SK-N-SH (cell line): ENCODE results near the gene NSD2. TPM values are rescaled to one million over a fixed set of nuclear protein-coding genes. Genes with fewer than 3 reads are reported as not detected.

Experiments
- CTCF ChIA-PET: fragments of 300-600, 350-600 bp; formaldehyde crosslinking; extraction: SDS; loops from one replicate; lab custom pipeline; 2021; lab: Yijun Ruan, JAX
- POLR2A ChIA-PET: fragments of 350-600 bp; sonication (Branson Sonifier 250); formaldehyde crosslinking; extraction: SDS; loops from one replicate; lab custom pipeline; 2020; ENCODE audit warnings: antibody characterized with exemption, inconsistent platforms; lab: Yijun Ruan, JAX
- DNase-seq: peaks from one replicate; pipeline ENCODE4 v3.0.0; 2012
- H2AFZ ChIP-seq: fragments of 200-600 bp; sonication (generic); 2 replicates; pipeline ENCODE4 v1.8.1; 2016; ENCODE audit warnings: antibody characterized with exemption, mild to moderate bottlenecking, low read depth
- H3F3A ChIP-seq: fragments of 200-600 bp; sonication (generic); replicated peaks from 2 replicates; pipeline ENCODE3; 2016; ENCODE audit warnings: antibody characterized with exemption, mild to moderate bottlenecking; ENCODE audit not compliant: insufficient read depth
- H3K27ac ChIP-seq, 2 experiments: fragments of 200-500 bp in 1 of 2; fragments of 200-600 bp in 1 of 2; sonication (Bioruptor generic) in 1 of 2; sonication (generic), shearing (Covaris generic) in 1 of 2; 2 replicates each; pipeline versions ENCODE4 v1.5.1 to v1.6.1; 2014 to 2016; ENCODE audit warnings: low read depth in 2 of 2, inconsistent platforms in 1 of 2, low read length in 1 of 2, mild to moderate bottlenecking in 1 of 2, mixed read lengths in 1 of 2
- H3K27me3 ChIP-seq: fragments of 200-600 bp; sonication (generic), shearing (Covaris generic); 2 replicates; pipeline ENCODE4 v1.6.1; 2016; ENCODE audit warnings: mixed run types; ENCODE audit not compliant: insufficient read depth
- H3K36me3 ChIP-seq, 2 experiments: fragments of 200-500 bp in 1 of 2; fragments of 200-600 bp in 1 of 2; sonication (Bioruptor generic) in 1 of 2; sonication (generic) in 1 of 2; replicated peaks in 1 of 2; 2 replicates each; pipeline versions ENCODE3 to v1.5.1; 2014 to 2016; ENCODE audit warnings: low read length in 1 of 2, mild to moderate bottlenecking in 1 of 2; ENCODE audit not compliant: insufficient read depth in 2 of 2, control insufficient read depth in 1 of 2
- H3K4me1 ChIP-seq, 2 experiments: fragments of 200-500 bp in 1 of 2; fragments of 200-600 bp in 1 of 2; sonication (Bioruptor generic) in 1 of 2; sonication (generic), shearing (Covaris generic) in 1 of 2; 2 replicates each; pipeline versions ENCODE4 v1.5.1 to v1.6.1; 2014 to 2016; ENCODE audit warnings: low read depth in 1 of 2, low read length in 1 of 2, mixed run types in 1 of 2; ENCODE audit not compliant: insufficient read depth in 2 of 2, control insufficient read depth in 1 of 2
- H3K4me2 ChIP-seq: fragments of 200-600 bp; sonication (generic), shearing (Covaris generic); 2 replicates; pipeline ENCODE4 v1.6.1; 2017; ENCODE audit warnings: mixed run types
- H3K4me3 ChIP-seq, 2 experiments: fragments of 200-500 bp in 1 of 2; fragments of 200-600 bp in 1 of 2; sonication (Bioruptor generic) in 1 of 2; sonication (generic), shearing (Covaris generic) in 1 of 2; 2 replicates each; pipeline versions ENCODE4 v1.5.1 to v1.8.1; 2014 to 2016; ENCODE audit warnings: low read depth in 2 of 2, inconsistent platforms in 1 of 2, low read length in 1 of 2, mild to moderate bottlenecking in 1 of 2, mixed read lengths in 1 of 2, moderate library complexity in 1 of 2
- H3K79me2 ChIP-seq: fragments of 200-600 bp; sonication (generic); 2 replicates; pipeline ENCODE4 v1.8.1; 2017; ENCODE audit warnings: mild to moderate bottlenecking; ENCODE audit not compliant: insufficient read depth
- H3K9ac ChIP-seq: fragments of 200-600 bp; sonication (generic); 2 replicates; pipeline ENCODE4 v1.6.1; 2017; ENCODE audit warnings: mixed run types
- H3K9me2 ChIP-seq: fragments of 200-600 bp; sonication (generic); 2 replicates; pipeline ENCODE4 v1.6.1; 2017; ENCODE audit warnings: mixed run types
- H3K9me3 ChIP-seq: fragments of 200-600 bp; sonication (generic); 2 replicates; pipeline ENCODE4 v1.6.1; 2017; ENCODE audit warnings: mixed run types, mild to moderate bottlenecking, moderate library complexity
- H4K20me1 ChIP-seq: fragments of 200-600 bp; sonication (generic); 2 replicates; pipeline ENCODE4 v1.6.1; 2017; ENCODE audit warnings: mild to moderate bottlenecking, mixed run types; ENCODE audit not compliant: insufficient read depth
- CHD2 ChIP-seq: fragments of 150-350 bp; IDR thresholded peaks from 2 replicates; pipeline ENCODE4 v1.6.1; 2018; ENCODE audit warnings: low read length; ENCODE audit not compliant: partially characterized antibody
- ELF1 ChIP-seq: IDR thresholded peaks from 2 replicates; pipeline ENCODE4 v1.4.0; 2012
- EZH2phosphoT487 ChIP-seq: fragments of 200-600 bp; sonication (generic); IDR thresholded peaks from 2 replicates; pipeline ENCODE4 v1.6.1; 2017; ENCODE audit warnings: low read depth, mixed run types, mild to moderate bottlenecking, antibody characterized with exemption, moderate library complexity, borderline replicate concordance
- FOSL2 ChIP-seq: IDR thresholded peaks from 2 replicates; pipeline ENCODE4 v1.4.0; 2012; ENCODE audit warnings: low read depth, mild to moderate bottlenecking, moderate library complexity, borderline replicate concordance
- FOXJ3 ChIP-seq: sonication (generic); formaldehyde crosslinking; IDR thresholded peaks from 2 replicates; pipeline ENCODE4 v1.5.1; 2020; ENCODE audit warnings: mild to moderate bottlenecking, missing genetic modification reagents
- GATA2 ChIP-seq: sonication (generic); formaldehyde crosslinking; IDR thresholded peaks from 2 replicates; pipeline ENCODE4 v1.5.0; 2020; ENCODE audit warnings: mild to moderate bottlenecking, missing genetic modification reagents
- POLR2AphosphoS5 ChIP-seq: IDR thresholded peaks from 2 replicates; pipeline ENCODE4 v1.6.1; 2012; ENCODE audit warnings: low read depth, low read length
- RCOR1 ChIP-seq: fragments of 150-350 bp; IDR thresholded peaks from 2 replicates; pipeline ENCODE4 v1.6.1; 2017; ENCODE audit warnings: antibody characterized with exemption, low read length
- SMC3 ChIP-seq: IDR thresholded peaks from 2 replicates; pipeline ENCODE4 v1.6.1; 2012; ENCODE audit warnings: low read depth, low read length, improper control_type of control experiment
- TAF1 ChIP-seq: IDR thresholded peaks from 2 replicates; pipeline ENCODE4 v1.6.1; 2012; ENCODE audit warnings: low read depth, mild to moderate bottlenecking, low read length, moderate library complexity, borderline replicate concordance
- TCF12 ChIP-seq: IDR thresholded peaks from 2 replicates; pipeline ENCODE4 v1.4.0; 2012
- YY1 ChIP-seq: IDR thresholded peaks from 2 replicates; pipeline ENCODE4 v1.4.0; 2012; ENCODE audit warnings: low read depth, mild to moderate bottlenecking
- WGBS: methylation state at CpG from one replicate; pipeline ENCODE4 v1.1.6; 2017; ENCODE audit warnings: low lambda C conversion rate; 5-methylcytosine and 5-hydroxymethylcytosine counted together
- polyA plus RNA-seq, 3 experiments: library from polyadenylated mRNA; depleted of rRNA; stranded (reverse); fragments of >200 nt; gene quantifications; 2 replicates each; pipeline ENCODE4 v1.2.3, GENCODE V29; 2012
- TF ChIP-seq, protein P1 (sequence below): IDR thresholded peaks from 2 replicates; pipeline ENCODE4 v1.4.0; 2012; ENCODE audit warnings: low read depth, borderline replicate concordance
- TF ChIP-seq, protein P2 (sequence below): IDR thresholded peaks from 2 replicates; pipeline ENCODE4 v1.4.0; 2012; ENCODE audit warnings: low read depth
- TF ChIP-seq, protein P3 (sequence below): IDR thresholded peaks from 2 replicates; pipeline ENCODE4; 2012
- TF ChIP-seq, protein P4 (sequence below): fragments of 150-350 bp; IDR thresholded peaks from 2 replicates; pipeline ENCODE4 v1.6.1; 2017; ENCODE audit warnings: antibody characterized with exemption, low read length, low read depth, borderline replicate concordance
- TF ChIP-seq, protein P5 (sequence below): IDR thresholded peaks from 2 replicates; pipeline ENCODE4 v1.6.1; 2012; ENCODE audit warnings: mild to moderate bottlenecking, low read depth, low read length, moderate library complexity

NSD2 gene
- polyA plus RNA-seq, 1 of the 3 experiments (the other 2 are of a cell fraction), result 34.2 TPM

DNA sequence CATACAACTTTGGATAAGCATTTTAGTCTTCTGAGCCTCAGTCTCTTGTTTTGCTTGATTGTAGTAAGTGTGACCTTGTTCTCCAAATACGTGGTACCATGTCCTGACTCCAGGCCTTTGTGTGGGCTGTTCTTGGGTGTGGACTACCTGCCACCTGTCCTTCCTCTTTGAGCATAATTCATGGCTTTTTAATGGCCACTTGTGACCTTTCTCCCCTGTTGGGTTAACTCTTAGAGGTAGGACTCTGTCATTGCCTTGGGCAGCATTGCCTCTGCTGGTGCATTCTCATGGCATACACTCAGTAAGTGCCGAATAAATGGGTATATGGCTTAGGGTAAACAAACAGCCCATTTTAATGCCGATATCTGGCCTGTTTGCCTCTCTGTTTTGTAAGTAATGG lies 3.0 kb downstream of the NSD2 start:
- H3K9me3 ChIP-seq, result no peaks in the 10 kb centered on the region
- CTCF ChIA-PET, result interaction anchor here (1.6 to 6.1 kb wide), 3 partner anchors 12 to 126 kb away, joined by 5 to 45 read pairs (median 5); no protein-coding TSS in a partner anchor
- 90% methylated on average over 3 of the region's 3 CpGs for WGBS
- H3K9me2 ChIP-seq, result no peaks in the 10 kb centered on the region
- no peaks in the 10 kb centered on the region for H3K27me3 ChIP-seq
- no peak overlapping the region for H3K9ac ChIP-seq
- no peak for DNase-seq
- TF ChIP-seq TAF1 (no peak), ELF1 (no peak), CHD2 (no peak), POLR2AphosphoS5 (no peak)
- TF ChIP-seq, protein P1, sequence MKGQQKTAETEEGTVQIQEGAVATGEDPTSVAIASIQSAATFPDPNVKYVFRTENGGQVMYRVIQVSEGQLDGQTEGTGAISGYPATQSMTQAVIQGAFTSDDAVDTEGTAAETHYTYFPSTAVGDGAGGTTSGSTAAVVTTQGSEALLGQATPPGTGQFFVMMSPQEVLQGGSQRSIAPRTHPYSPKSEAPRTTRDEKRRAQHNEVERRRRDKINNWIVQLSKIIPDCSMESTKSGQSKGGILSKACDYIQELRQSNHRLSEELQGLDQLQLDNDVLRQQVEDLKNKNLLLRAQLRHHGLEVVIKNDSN, result no peak
- TF ChIP-seq, protein P2, sequence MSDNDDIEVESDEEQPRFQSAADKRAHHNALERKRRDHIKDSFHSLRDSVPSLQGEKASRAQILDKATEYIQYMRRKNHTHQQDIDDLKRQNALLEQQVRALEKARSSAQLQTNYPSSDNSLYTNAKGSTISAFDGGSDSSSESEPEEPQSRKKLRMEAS, result no peak
- TF ChIP-seq, protein P3, sequence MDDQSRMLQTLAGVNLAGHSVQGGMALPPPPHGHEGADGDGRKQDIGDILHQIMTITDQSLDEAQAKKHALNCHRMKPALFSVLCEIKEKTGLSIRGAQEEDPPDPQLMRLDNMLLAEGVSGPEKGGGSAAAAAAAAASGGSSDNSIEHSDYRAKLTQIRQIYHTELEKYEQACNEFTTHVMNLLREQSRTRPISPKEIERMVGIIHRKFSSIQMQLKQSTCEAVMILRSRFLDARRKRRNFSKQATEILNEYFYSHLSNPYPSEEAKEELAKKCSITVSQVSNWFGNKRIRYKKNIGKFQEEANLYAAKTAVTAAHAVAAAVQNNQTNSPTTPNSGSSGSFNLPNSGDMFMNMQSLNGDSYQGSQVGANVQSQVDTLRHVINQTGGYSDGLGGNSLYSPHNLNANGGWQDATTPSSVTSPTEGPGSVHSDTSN, result no peak
- TF ChIP-seq, protein P4, sequence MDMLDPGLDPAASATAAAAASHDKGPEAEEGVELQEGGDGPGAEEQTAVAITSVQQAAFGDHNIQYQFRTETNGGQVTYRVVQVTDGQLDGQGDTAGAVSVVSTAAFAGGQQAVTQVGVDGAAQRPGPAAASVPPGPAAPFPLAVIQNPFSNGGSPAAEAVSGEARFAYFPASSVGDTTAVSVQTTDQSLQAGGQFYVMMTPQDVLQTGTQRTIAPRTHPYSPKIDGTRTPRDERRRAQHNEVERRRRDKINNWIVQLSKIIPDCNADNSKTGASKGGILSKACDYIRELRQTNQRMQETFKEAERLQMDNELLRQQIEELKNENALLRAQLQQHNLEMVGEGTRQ, result no peak
- TF ChIP-seq, protein P5, sequence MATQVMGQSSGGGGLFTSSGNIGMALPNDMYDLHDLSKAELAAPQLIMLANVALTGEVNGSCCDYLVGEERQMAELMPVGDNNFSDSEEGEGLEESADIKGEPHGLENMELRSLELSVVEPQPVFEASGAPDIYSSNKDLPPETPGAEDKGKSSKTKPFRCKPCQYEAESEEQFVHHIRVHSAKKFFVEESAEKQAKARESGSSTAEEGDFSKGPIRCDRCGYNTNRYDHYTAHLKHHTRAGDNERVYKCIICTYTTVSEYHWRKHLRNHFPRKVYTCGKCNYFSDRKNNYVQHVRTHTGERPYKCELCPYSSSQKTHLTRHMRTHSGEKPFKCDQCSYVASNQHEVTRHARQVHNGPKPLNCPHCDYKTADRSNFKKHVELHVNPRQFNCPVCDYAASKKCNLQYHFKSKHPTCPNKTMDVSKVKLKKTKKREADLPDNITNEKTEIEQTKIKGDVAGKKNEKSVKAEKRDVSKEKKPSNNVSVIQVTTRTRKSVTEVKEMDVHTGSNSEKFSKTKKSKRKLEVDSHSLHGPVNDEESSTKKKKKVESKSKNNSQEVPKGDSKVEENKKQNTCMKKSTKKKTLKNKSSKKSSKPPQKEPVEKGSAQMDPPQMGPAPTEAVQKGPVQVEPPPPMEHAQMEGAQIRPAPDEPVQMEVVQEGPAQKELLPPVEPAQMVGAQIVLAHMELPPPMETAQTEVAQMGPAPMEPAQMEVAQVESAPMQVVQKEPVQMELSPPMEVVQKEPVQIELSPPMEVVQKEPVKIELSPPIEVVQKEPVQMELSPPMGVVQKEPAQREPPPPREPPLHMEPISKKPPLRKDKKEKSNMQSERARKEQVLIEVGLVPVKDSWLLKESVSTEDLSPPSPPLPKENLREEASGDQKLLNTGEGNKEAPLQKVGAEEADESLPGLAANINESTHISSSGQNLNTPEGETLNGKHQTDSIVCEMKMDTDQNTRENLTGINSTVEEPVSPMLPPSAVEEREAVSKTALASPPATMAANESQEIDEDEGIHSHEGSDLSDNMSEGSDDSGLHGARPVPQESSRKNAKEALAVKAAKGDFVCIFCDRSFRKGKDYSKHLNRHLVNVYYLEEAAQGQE, result no peak
- peak overlapping the region in 1 of 2 experiments; percentile 80; a peak in 1 of 4 replicates for H3K27ac ChIP-seq
- H4K20me1 ChIP-seq, result peaks cover 38% of the 10 kb centered on the region
- H3F3A ChIP-seq, result peaks cover 20% of the 10 kb centered on the region
- no peak overlapping the region for H2AFZ ChIP-seq
- H3K36me3 ChIP-seq, result no peaks in the 10 kb centered on the region
- POLR2A ChIA-PET, result no interaction called here
- peaks cover 81% of the 10 kb centered on the region for H3K79me2 ChIP-seq
- H3K4me1 ChIP-seq, result peaks cover 17 to 20% of the 10 kb centered on the region in 2 experiments
- peak overlapping the region; percentile 72; the same call in 1 of the 2 replicates for H3K4me2 ChIP-seq
- no peak overlapping the region for H3K4me3 ChIP-seq

DNA sequence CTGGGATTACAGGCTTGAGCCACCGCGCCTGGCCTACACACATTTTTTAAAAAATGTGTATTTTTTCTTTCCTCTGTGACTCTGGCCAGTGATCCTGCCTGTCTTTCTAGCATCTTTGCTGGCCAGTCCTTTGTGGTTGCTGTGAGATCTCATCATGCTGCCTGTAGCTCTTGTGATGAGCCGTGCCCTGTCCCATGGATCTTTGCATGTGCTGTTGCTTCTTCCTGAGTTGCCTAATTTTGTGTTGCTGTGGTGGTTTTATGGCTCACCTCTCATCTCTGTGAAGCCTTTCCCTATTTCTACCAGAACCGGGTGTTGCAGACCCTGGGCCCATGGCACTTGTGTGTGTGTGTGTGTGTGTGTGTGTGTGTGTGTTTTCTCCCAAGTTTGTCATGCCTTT lies 8.3 kb downstream of the NSD2 start:
- H4K20me1 ChIP-seq, result peaks cover 86% of the 10 kb centered on the region
- TF ChIP-seq POLR2AphosphoS5 (no peak), RCOR1 (no peak), SMC3 (no peak), EZH2phosphoT487 (no peak), FOSL2 (no peak), GATA2 (CRISPR knock-in tag) (no peak), FOXJ3 (CRISPR knock-in tag) (no peak), TCF12 (no peak), YY1 (no peak), TAF1 (no peak)
- TF ChIP-seq, protein P5, result no peak

More for the DNA sequence above, 8.3 kb downstream of the NSD2 start:
- no peak overlapping the region for H3K4me2 ChIP-seq
- WGBS, result 79% methylated on average over 4 of the region's 4 CpGs
- peaks cover 0 to 3% of the 10 kb centered on the region in 2 experiments; a peak in 1 of 4 replicates for H3K4me1 ChIP-seq
- no peak overlapping the region for H3K4me3 ChIP-seq
- DNase-seq, result no peak
- no peaks in the 10 kb centered on the region for H3F3A ChIP-seq
- ChIA-PET CTCF (interaction anchor here (0.8 to 2.6 kb wide), 2 partner anchors 20 to 131 kb away, joined by 3 to 14 read pairs; no protein-coding TSS in a partner anchor), POLR2A (no interaction called here)
- peaks cover 100% of the 10 kb centered on the region for H3K79me2 ChIP-seq
- H3K9me3 ChIP-seq, result no peaks in the 10 kb centered on the region
- no peaks in the 10 kb centered on the region for H3K36me3 ChIP-seq
- H3K27ac ChIP-seq, result 0 out of 4 replicates have a peak overlapping the region, but pooled peaks of 1 of the 2 experiments have one; percentile 46
- no peak overlapping the region for H3K9ac ChIP-seq
- H3K27me3 ChIP-seq, result no peaks in the 10 kb centered on the region
- H3K9me2 ChIP-seq, result no peaks in the 10 kb centered on the region
- H2AFZ ChIP-seq, result no peak overlapping the region
